Right forelimb (tissue), 1 donor: Measurements from ENCODE around the gene EFNA3.
"Not testable (repeated sequence)": the region's sequence is repeated elsewhere in the genome, so short reads cannot be mapped to it uniquely, and the experiment has no call there.

Source experiments
- DNase-seq: peaks from one replicate; pipeline ENCODE4 v3.0.0-alpha.2; 2018

EFNA3 gene

GRCh38 chr1:155117610-155118009, 39.0 kb downstream of the EFNA3 start:
- DNase-seq, result no peak

GRCh38 chr1:155118090-155118489, 39.5 kb downstream of the EFNA3 start:
- DNase-seq, result not testable (repeated sequence)

- DNase-seq, result no peak
These were observed 41.6 kb downstream of the EFNA3 start for GRCh38 chr1:155120253-155120652.

GRCh38 chr1:155121249-155121648, 42.6 kb downstream of the EFNA3 start:
- no peak for DNase-seq

- DNase-seq, result no peak
These were observed 43.7 kb downstream of the EFNA3 start for GRCh38 chr1:155122308-155122707.

- DNase-seq, result no peak
These were observed 45.2 kb downstream of the EFNA3 start for GRCh38 chr1:155123801-155124200.

GRCh38 chr1:155124503-155125463, 46.1 kb downstream of the EFNA3 start:
- no peak for DNase-seq

GRCh38 chr1:155125511-155125945, 46.9 kb downstream of the EFNA3 start:
- no peak for DNase-seq

GRCh38 chr1:155125946-155126555, 47.4 kb downstream of the EFNA3 start:
- DNase-seq, result peak; percentile 77

- DNase-seq, result no peak
These were observed 48.0 kb downstream of the EFNA3 start for GRCh38 chr1:155126556-155127104.

- DNase-seq, result peak; percentile 71
These were observed 48.7 kb downstream of the EFNA3 start, which contains the start of gene EFNA1 for GRCh38 chr1:155127105-155127966. EFNA1 (plus strand) TSS chr1:155127876; CDS start chr1:155127978, 102 bp downstream.

- no peak for DNase-seq
These were observed 49.5 kb downstream of the EFNA3 start for GRCh38 chr1:155127967-155128754.

GRCh38 chr1:155128755-155129473, 50.3 kb downstream of the EFNA3 start:
- DNase-seq, result no peak

GRCh38 chr1:155130272-155131006, 51.8 kb downstream of the EFNA3 start:
- no peak for DNase-seq

- no peak for DNase-seq
These were observed 52.6 kb downstream of the EFNA3 start for GRCh38 chr1:155131285-155131684.

- no peak for DNase-seq
These were observed 53.2 kb downstream of the EFNA3 start for GRCh38 chr1:155131856-155132255.

GRCh38 chr1:155133799-155134281, 55.2 kb downstream of the EFNA3 start:
- DNase-seq, result no peak

GRCh38 chr1:155134322-155134721, 55.7 kb downstream of the EFNA3 start:
- no peak for DNase-seq

GRCh38 chr1:155134880-155135414, 56.3 kb downstream of the EFNA3 start:
- peak; percentile 88 for DNase-seq
